ENCODE results near the gene PRSS38.

The PRSS38 gene

GRCh38 chr1:227769047-227769935 is 46.2 kb upstream of the PRSS38 start:
- no peak for TF ChIP-seq CTCF (conservative IDR thresholded peaks at IDR 0.05; ENCODE audit: low read length)
- H3K4me3 ChIP-seq (ENCODE audit: low read length) = no peak overlapping the region
- no peak for DNase-seq (ENCODE audit: low read depth)

DNA sequence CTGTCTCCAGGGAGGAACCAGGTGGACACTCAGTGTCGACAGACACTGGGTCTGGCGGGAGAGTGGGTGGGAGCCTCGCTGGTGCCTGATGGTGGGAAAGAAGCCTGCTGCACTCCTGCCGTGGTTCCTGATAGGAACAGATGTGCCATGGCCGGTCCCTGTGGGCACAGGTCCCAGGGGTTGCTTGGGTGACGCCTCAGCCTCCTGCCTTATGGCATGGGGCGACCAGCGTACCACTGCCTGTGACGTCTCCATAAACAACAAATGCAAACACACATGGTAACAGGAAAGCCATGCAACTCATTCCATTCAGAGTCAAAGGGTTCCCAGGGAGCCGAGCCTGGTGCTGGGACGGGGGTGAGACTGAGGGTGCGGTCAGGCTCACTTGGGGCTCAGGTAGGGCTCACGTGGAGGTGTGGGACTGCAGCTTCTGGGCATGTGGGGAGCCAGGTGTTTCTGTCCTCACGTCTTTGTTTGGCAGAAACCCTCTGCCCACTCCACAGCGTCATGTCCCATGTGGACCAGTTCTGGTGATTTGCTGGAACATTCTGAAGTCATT is 45.5 kb upstream of the PRSS38 start:
- no peak overlapping the region for H3K4me3 ChIP-seq (ENCODE audit: low read length)
- TF ChIP-seq CTCF (conservative IDR thresholded peaks at IDR 0.05; ENCODE audit: low read length) = no peak
- no peak for DNase-seq (ENCODE audit: low read depth)

- TF ChIP-seq CTCF (conservative IDR thresholded peaks at IDR 0.05; ENCODE audit: low read length) = no peak
- DNase-seq (ENCODE audit: low read depth) = no peak
- H3K4me3 ChIP-seq (ENCODE audit: low read length) = no peak overlapping the region
These were observed 44.7 kb upstream of the PRSS38 start for GRCh38 chr1:227770812-227771211.

DNA sequence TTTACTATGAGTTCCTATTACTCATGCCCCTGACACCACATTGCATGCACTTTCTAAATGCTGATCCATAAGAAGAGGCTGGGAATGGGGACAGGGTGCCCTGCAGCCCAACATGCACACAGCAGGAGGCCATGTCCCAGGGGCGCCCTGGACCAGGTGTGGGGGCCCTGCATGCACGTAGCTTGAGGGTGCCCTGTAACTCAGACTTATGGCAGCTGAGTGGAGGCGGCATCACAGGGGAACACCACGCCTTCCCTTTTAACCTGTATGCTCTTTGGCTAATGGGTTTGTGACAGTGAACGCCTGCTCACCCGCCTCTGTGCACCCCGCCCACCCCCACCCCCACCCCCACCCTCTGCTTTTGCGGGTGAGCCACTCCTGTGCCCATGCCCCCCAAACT is 44.1 kb upstream of the PRSS38 start:
- no peak for DNase-seq (ENCODE audit: low read depth)
- no peak overlapping the region for H3K4me3 ChIP-seq (ENCODE audit: low read length)
- no peak for TF ChIP-seq CTCF (conservative IDR thresholded peaks at IDR 0.05; ENCODE audit: low read length)

DNA sequence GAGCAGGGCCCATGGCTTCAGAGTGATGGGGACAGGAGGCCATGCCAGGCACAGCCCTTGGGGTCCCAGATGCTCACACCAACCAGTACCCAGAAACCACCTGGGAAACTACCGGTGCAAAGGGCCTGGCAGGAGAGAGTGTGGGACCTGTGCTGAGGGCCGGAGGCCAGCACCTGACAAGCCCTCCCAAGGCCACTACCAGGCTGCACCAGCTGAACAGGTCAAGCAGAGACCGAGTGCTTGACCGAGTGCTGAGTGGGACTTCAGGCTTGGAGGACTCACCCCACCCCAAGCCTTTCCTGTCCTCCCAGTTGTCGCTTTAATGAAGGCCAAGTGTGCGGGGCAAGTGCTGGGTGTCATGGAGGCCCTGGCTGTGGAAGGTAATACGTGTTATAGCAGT is 43.7 kb upstream of the PRSS38 start:
- no peak for DNase-seq (ENCODE audit: low read depth)
- H3K4me3 ChIP-seq (ENCODE audit: low read length) = no peak overlapping the region
- no peak for TF ChIP-seq CTCF (conservative IDR thresholded peaks at IDR 0.05; ENCODE audit: low read length)

- H3K4me3 ChIP-seq (ENCODE audit: low read length) = no peak overlapping the region
- TF ChIP-seq CTCF (conservative IDR thresholded peaks at IDR 0.05; ENCODE audit: low read length) = no peak
- no peak for DNase-seq (ENCODE audit: low read depth)
These were observed 41.9 kb upstream of the PRSS38 start for GRCh38 chr1:227773558-227773957.
